ENCODE measurements around the gene SLC24A3.

DNA sequence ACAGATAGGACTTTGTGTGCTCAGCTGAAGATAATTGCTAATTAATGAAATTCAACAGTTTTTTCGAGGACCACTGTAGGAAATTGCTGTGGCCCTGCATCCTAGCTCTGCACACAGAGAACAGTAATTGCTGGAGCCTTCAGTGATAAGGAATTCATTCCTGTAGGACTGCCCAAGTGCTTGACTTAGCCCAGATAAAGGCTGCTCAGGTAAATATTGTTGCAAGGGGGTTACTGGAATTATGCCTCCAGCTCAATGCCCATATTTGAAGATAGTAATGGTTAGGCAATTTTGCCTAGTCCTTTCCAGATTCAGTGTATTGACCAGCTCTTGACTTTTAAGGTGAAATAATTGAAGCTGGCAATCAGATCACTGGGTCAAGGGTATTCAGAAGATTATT is 122.9 kb downstream of the SLC24A3 start:
- TF ChIP-seq, protein P1, sequence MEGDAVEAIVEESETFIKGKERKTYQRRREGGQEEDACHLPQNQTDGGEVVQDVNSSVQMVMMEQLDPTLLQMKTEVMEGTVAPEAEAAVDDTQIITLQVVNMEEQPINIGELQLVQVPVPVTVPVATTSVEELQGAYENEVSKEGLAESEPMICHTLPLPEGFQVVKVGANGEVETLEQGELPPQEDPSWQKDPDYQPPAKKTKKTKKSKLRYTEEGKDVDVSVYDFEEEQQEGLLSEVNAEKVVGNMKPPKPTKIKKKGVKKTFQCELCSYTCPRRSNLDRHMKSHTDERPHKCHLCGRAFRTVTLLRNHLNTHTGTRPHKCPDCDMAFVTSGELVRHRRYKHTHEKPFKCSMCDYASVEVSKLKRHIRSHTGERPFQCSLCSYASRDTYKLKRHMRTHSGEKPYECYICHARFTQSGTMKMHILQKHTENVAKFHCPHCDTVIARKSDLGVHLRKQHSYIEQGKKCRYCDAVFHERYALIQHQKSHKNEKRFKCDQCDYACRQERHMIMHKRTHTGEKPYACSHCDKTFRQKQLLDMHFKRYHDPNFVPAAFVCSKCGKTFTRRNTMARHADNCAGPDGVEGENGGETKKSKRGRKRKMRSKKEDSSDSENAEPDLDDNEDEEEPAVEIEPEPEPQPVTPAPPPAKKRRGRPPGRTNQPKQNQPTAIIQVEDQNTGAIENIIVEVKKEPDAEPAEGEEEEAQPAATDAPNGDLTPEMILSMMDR (conservative IDR thresholded peaks at IDR 0.05; ENCODE audit: low read length), result no peak
- no peak for TF ChIP-seq EZH2phosphoT487 (IDR thresholded peaks at IDR 0.05; ENCODE audit: borderline replicate concordance)
